K562 (cell line): Measurements from ENCODE around the gene TAS2R4. TPM values are rescaled to one million over a fixed set of nuclear protein-coding genes. Genes with fewer than 3 reads are reported as not detected.

ENCODE experiments used
- DPF2 ChIP-seq: fragments of 450-650 bp; IDR thresholded peaks from 2 replicates; pipeline ENCODE4 v1.6.1; 2016
- FOSL1 ChIP-seq: fragments of 200-800 bp; sonication (Bioruptor generic); conservative IDR thresholded peaks from 2 replicates; pipeline ENCODE4 v1.6.1; 2016; ENCODE audit warnings: missing genetic modification characterization, missing compliant biosample characterization
- TCF7L2 ChIP-seq: fragments of 150-350 bp; IDR thresholded peaks from 2 replicates; pipeline ENCODE4 v1.6.1; 2016; ENCODE audit warnings: low read depth, mild to moderate bottlenecking, low read length, moderate library complexity
- YY1 ChIP-seq, 3 experiments: IDR thresholded peaks; 2 replicates each; pipeline ENCODE4 v1.6.1; 2011; ENCODE audit warnings: low read length in 2 of 3, mild to moderate bottlenecking in 2 of 3, moderate library complexity in 2 of 3, borderline replicate concordance in 1 of 3, control low read depth in 1 of 3, low read depth in 1 of 3; ENCODE audit not compliant: insufficient read depth in 3 of 3, insufficient replicate concordance in 2 of 3, control insufficient read depth in 1 of 3, insufficient read length in 1 of 3; ENCODE audit errors: extremely low read depth in 1 of 3
- ZC3H8 ChIP-seq: fragments of 450-650 bp; IDR thresholded peaks from 2 replicates; pipeline ENCODE4 v1.6.1; 2017
- polyA plus RNA-seq, 8 experiments: library from polyadenylated mRNA; depleted of rRNA in 4 of 8; stranded (reverse) in 5 of 8; unstranded in 3 of 8; fragments of >200 nt; fragmentation: Nextera tagmentation in 2 of 8; fragmentation: Illumina TruSeq in 1 of 8; extraction: Ambion mirVana in 2 of 8; extraction: Trizol in 1 of 8; gene quantifications; 2 replicates each; pipeline versions ENCODE4 v1.2.1 to v1.2.3, GENCODE V29; 2011 to 2014; ENCODE audit warnings: inconsistent platforms in 1 of 8, missing spikeins in 1 of 8
- total RNA-seq, 7 experiments: library from RNA; depleted of rRNA in 6 of 7; stranded (reverse); fragments of >200 nt in 6 of 7; fragmentation: Illumina TruSeq in 2 of 7; extraction: Trizol in 2 of 7; gene quantifications; 2 replicates each; pipeline versions ENCODE4 v1.2.1 to v1.2.3, GENCODE V29; 2011 to 2021; ENCODE audit warnings: low replicate concordance in 1 of 7
- TF ChIP-seq, protein P1 (sequence below), 3 experiments: fragments of 200-800 bp in 1 of 3; fragments of 250-450 bp in 1 of 3; fragments of 450-650 bp in 1 of 3; sonication (Bioruptor Pico) in 1 of 3; sonication (Bioruptor generic) in 1 of 3; formaldehyde crosslinking in 1 of 3; IDR thresholded peaks; 2 replicates each; pipeline versions ENCODE4 v1.6.1 to v1.8.0; 2016 to 2022; ENCODE audit warnings: mild to moderate bottlenecking in 2 of 3, missing genetic modification characterization in 2 of 3, missing compliant biosample characterization in 1 of 3, moderate library complexity in 1 of 3
- TF ChIP-seq, protein P2 (sequence below): IDR thresholded peaks from 2 replicates; pipeline ENCODE4 v1.6.1; 2011; ENCODE audit not compliant: insufficient read length; ENCODE audit errors: extremely low read depth
- TF ChIP-seq, protein P3 (sequence below): fragments of 450-650 bp; conservative IDR thresholded peaks from 2 replicates; pipeline ENCODE4 v1.6.1; 2016; ENCODE audit warnings: missing genetic modification characterization, low read depth, mild to moderate bottlenecking, control low read depth, missing compliant biosample characterization
- TF ChIP-seq, protein P4 (sequence below): fragments of 450-650 bp; IDR thresholded peaks from 2 replicates; pipeline ENCODE4 v1.6.1; 2016; ENCODE audit warnings: low read depth

The TAS2R4 gene
- total and polyA plus RNA-seq, 9 of the 15 experiments (the other 6 are each of a cell fraction or from before 2014, with no cell fraction given) = 0.04 to 2.1 (median 0.68) TPM

- TF ChIP-seq, protein P1, sequence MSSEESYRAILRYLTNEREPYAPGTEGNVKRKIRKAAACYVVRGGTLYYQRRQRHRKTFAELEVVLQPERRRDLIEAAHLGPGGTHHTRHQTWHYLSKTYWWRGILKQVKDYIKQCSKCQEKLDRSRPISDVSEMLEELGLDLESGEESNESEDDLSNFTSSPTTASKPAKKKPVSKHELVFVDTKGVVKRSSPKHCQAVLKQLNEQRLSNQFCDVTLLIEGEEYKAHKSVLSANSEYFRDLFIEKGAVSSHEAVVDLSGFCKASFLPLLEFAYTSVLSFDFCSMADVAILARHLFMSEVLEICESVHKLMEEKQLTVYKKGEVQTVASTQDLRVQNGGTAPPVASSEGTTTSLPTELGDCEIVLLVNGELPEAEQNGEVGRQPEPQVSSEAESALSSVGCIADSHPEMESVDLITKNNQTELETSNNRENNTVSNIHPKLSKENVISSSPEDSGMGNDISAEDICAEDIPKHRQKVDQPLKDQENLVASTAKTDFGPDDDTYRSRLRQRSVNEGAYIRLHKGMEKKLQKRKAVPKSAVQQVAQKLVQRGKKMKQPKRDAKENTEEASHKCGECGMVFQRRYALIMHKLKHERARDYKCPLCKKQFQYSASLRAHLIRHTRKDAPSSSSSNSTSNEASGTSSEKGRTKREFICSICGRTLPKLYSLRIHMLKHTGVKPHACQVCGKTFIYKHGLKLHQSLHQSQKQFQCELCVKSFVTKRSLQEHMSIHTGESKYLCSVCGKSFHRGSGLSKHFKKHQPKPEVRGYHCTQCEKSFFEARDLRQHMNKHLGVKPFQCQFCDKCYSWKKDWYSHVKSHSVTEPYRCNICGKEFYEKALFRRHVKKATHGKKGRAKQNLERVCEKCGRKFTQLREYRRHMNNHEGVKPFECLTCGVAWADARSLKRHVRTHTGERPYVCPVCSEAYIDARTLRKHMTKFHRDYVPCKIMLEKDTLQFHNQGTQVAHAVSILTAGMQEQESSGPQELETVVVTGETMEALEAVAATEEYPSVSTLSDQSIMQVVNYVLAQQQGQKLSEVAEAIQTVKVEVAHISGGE (CRISPR knock-in tag; IDR thresholded peaks at IDR 0.05) = peak; percentile 98 to 100 (median 99)
- peak; percentile 94 for TF ChIP-seq ZC3H8
- peak; percentile 54 for TF ChIP-seq DPF2
- TF ChIP-seq YY1 (IDR thresholded peaks at IDR 0.05; ENCODE audit: borderline replicate concordance in 1 of 3, control insufficient read depth in 1 of 3, extremely low read depth in 1 of 3, insufficient read depth in 3 of 3, insufficient read length in 1 of 3, insufficient replicate concordance in 2 of 3, low read depth in 1 of 3, low read length in 2 of 3) = peak in 2 of 3 experiments; percentile 77 to 79
- TF ChIP-seq, protein P2, sequence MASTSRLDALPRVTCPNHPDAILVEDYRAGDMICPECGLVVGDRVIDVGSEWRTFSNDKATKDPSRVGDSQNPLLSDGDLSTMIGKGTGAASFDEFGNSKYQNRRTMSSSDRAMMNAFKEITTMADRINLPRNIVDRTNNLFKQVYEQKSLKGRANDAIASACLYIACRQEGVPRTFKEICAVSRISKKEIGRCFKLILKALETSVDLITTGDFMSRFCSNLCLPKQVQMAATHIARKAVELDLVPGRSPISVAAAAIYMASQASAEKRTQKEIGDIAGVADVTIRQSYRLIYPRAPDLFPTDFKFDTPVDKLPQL = peak; percentile 62
- TF ChIP-seq, protein P3, sequence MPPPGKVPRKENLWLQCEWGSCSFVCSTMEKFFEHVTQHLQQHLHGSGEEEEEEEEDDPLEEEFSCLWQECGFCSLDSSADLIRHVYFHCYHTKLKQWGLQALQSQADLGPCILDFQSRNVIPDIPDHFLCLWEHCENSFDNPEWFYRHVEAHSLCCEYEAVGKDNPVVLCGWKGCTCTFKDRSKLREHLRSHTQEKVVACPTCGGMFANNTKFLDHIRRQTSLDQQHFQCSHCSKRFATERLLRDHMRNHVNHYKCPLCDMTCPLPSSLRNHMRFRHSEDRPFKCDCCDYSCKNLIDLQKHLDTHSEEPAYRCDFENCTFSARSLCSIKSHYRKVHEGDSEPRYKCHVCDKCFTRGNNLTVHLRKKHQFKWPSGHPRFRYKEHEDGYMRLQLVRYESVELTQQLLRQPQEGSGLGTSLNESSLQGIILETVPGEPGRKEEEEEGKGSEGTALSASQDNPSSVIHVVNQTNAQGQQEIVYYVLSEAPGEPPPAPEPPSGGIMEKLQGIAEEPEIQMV = peak; percentile 42; the same call in 1 of the 2 replicates
- TF ChIP-seq TCF7L2 = peak; percentile 71
- TF ChIP-seq, protein P4, sequence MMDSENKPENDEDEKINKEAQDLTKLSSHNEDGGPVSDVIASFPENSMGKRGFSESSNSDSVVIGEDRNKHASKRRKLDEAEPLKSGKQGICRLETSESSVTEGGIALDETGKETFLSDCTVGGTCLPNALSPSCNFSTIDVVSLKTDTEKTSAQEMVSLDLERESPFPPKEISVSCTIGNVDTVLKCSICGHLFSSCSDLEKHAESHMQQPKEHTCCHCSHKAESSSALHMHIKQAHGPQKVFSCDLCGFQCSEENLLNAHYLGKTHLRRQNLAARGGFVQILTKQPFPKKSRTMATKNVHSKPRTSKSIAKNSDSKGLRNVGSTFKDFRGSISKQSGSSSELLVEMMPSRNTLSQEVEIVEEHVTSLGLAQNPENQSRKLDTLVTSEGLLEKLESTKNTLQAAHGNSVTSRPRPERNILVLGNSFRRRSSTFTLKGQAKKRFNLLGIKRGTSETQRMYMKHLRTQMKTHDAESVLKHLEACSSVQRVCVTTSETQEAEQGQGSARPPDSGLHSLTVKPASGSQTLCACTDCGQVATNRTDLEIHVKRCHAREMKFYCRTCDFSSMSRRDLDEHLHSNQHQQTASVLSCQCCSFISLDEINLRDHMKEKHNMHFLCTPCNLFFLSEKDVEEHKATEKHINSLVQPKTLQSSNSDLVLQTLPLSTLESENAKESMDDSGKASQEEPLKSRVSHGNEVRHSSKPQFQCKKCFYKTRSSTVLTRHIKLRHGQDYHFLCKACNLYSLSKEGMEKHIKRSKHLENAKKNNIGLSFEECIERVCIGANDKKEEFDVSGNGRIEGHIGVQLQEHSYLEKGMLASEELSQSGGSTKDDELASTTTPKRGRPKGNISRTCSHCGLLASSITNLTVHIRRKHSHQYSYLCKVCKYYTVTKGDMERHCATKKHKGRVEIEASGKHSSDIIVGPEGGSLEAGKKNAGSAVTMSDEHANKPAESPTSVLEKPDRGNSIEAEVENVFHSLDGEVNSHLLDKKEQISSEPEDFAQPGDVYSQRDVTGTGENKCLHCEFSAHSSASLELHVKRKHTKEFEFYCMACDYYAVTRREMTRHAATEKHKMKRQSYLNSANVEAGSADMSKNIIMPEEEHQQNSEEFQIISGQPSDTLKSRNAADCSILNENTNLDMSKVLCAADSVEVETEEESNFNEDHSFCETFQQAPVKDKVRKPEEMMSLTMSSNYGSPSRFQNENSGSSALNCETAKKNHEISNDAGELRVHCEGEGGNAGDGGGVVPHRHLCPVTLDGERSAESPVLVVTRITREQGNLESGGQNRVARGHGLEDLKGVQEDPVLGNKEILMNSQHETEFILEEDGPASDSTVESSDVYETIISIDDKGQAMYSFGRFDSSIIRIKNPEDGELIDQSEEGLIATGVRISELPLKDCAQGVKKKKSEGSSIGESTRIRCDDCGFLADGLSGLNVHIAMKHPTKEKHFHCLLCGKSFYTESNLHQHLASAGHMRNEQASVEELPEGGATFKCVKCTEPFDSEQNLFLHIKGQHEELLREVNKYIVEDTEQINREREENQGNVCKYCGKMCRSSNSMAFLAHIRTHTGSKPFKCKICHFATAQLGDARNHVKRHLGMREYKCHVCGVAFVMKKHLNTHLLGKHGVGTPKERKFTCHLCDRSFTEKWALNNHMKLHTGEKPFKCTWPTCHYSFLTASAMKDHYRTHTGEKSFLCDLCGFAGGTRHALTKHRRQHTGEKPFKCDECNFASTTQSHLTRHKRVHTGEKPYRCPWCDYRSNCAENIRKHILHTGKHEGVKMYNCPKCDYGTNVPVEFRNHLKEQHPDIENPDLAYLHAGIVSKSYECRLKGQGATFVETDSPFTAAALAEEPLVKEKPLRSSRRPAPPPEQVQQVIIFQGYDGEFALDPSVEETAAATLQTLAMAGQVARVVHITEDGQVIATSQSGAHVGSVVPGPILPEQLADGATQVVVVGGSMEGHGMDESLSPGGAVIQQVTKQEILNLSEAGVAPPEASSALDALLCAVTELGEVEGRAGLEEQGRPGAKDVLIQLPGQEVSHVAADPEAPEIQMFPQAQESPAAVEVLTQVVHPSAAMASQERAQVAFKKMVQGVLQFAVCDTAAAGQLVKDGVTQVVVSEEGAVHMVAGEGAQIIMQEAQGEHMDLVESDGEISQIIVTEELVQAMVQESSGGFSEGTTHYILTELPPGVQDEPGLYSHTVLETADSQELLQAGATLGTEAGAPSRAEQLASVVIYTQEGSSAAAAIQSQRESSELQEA = no peak; the same call in 1 of the 2 replicates
- TF ChIP-seq FOSL1 (tag) = peak; percentile 60
These were observed 38.5 kb upstream of the TAS2R4 start, which contains the start of gene SSBP1 (continued) for GRCh38 chr7:141737836-141738591.
